EL (cell line): Measurements from ENCODE around the gene NIT1.

Experiments used
- DNase-seq: peaks from one replicate; pipeline ENCODE4 v3.0.0-alpha.2; 2016

The NIT1 gene

GRCh38 chr1:161085165-161085564, 32.7 kb upstream of the NIT1 start:
- peak; percentile 53 for DNase-seq

GRCh38 chr1:161086457-161086856, 31.4 kb upstream of the NIT1 start:
- DNase-seq: no peak

- DNase-seq: peak; percentile 57
Observed at GRCh38 chr1:161088587-161089110, 29.3 kb upstream of the NIT1 start.

- DNase-seq: no peak
Observed at GRCh38 chr1:161089251-161089924, 28.5 kb upstream of the NIT1 start, which contains the start of gene NECTIN4. TSS of gene NECTIN4 (minus strand) at chr1:161089558. CDS start at chr1:161089296, 262 bp downstream.

- no peak for DNase-seq
Observed at GRCh38 chr1:161089938-161090337, 28.0 kb upstream of the NIT1 start.

GRCh38 chr1:161090617-161091016, 27.3 kb upstream of the NIT1 start:
- no peak for DNase-seq

- no peak for DNase-seq
Observed at GRCh38 chr1:161091093-161091492, 26.8 kb upstream of the NIT1 start.

GRCh38 chr1:161091796-161092507, 26.0 kb upstream of the NIT1 start:
- no peak for DNase-seq

GRCh38 chr1:161092621-161093028, 25.3 kb upstream of the NIT1 start:
- DNase-seq: peak; percentile 52

GRCh38 chr1:161094481-161094880, 23.4 kb upstream of the NIT1 start:
- DNase-seq: no peak

- no peak for DNase-seq
Observed at GRCh38 chr1:161095230-161095629, 22.7 kb upstream of the NIT1 start.

- no peak for DNase-seq
Observed at GRCh38 chr1:161096015-161096414, 21.9 kb upstream of the NIT1 start.

GRCh38 chr1:161096530-161096929, 21.4 kb upstream of the NIT1 start:
- DNase-seq: no peak

- peak; percentile 70 for DNase-seq
Observed at GRCh38 chr1:161098210-161099068, 19.5 kb upstream of the NIT1 start, which contains the start of gene KLHDC9. TSS of gene KLHDC9 (plus strand) at chr1:161098361. CDS start at chr1:161098536, 175 bp downstream.

GRCh38 chr1:161099090-161099802, 18.7 kb upstream of the NIT1 start:
- no peak for DNase-seq

GRCh38 chr1:161100556-161100955, 17.3 kb upstream of the NIT1 start:
- DNase-seq: no peak

GRCh38 chr1:161106431-161106830, 11.5 kb upstream of the NIT1 start:
- no peak for DNase-seq

- DNase-seq: no peak
Observed at GRCh38 chr1:161111117-161111516, 6.8 kb upstream of the NIT1 start.

GRCh38 chr1:161111527-161111926, 6.4 kb upstream of the NIT1 start:
- DNase-seq: no peak

- DNase-seq: no peak
Observed at GRCh38 chr1:161113915-161114314, 4.0 kb upstream of the NIT1 start.

GRCh38 chr1:161114556-161114955, 3.3 kb upstream of the NIT1 start:
- DNase-seq: no peak

GRCh38 chr1:161115132-161115711, 2.7 kb upstream of the NIT1 start:
- peak; percentile 92 for DNase-seq
